H1 (cell line): ENCODE measurements around the gene RPL21. TPM values are rescaled to one million over a fixed set of nuclear protein-coding genes. Genes with fewer than 3 reads are reported as not detected.

Experiments
- CTCF ChIA-PET: fragments of 300-600 bp; sonication (Branson Sonifier 250); formaldehyde crosslinking; loops from one replicate; lab custom pipeline; 2021; ENCODE audit not compliant: partially characterized antibody; lab: Charles Lee
- POLR2A ChIA-PET: fragments of 300-600 bp; sonication (Branson Sonifier 250); formaldehyde crosslinking; loops from one replicate; lab custom pipeline; 2021; ENCODE audit warnings: inconsistent platforms; ENCODE audit not compliant: partially characterized antibody; lab: Charles Lee
- DNase-seq, 2 experiments: peaks; one replicate each; pipeline versions ENCODE4 v3.0.0 to v3.0.0-alpha.2; 2010 to 2022; ENCODE audit warnings: low spot score in 2 of 2, low read depth in 1 of 2, mixed read lengths in 1 of 2
- FAIRE-seq: peaks from 2 replicates; lab custom pipeline; 2011; peaks lifted over from hg19 to GRCh38; lab: Jason Lieb, UNC
- H2AFZ ChIP-seq: 2 replicates; pipeline ENCODE4 v1.8.1; 2012; ENCODE audit warnings: low read length, inconsistent platforms
- H2AK5ac ChIP-seq: 2 replicates; pipeline ENCODE4 v1.6.1; 2013; ENCODE audit warnings: low read depth, low read length
- H2BK120ac ChIP-seq: replicated peaks from 2 replicates; pipeline ENCODE3; 2013; ENCODE audit warnings: low read depth, low read length, inconsistent platforms
- H2BK12ac ChIP-seq: 2 replicates; pipeline ENCODE4 v1.6.1; 2013; ENCODE audit warnings: low read depth, low read length
- H2BK15ac ChIP-seq: 2 replicates; pipeline ENCODE4 v1.6.1; 2013; ENCODE audit warnings: low read length
- H2BK20ac ChIP-seq: 2 replicates; pipeline ENCODE4 v1.6.1; 2013; ENCODE audit warnings: low read length
- H2BK5ac ChIP-seq: 2 replicates; pipeline ENCODE4 v1.6.1; 2013; ENCODE audit warnings: low read depth, low read length
- H3K14ac ChIP-seq: 2 replicates; pipeline ENCODE4 v1.6.1; 2013; ENCODE audit warnings: inconsistent platforms; ENCODE audit not compliant: insufficient read length
- H3K18ac ChIP-seq: 2 replicates; pipeline ENCODE4 v1.6.1; 2013; ENCODE audit warnings: low read length; ENCODE audit errors: extremely low read depth
- H3K23ac ChIP-seq: 2 replicates; pipeline ENCODE4 v1.6.1; 2013; ENCODE audit warnings: inconsistent platforms; ENCODE audit not compliant: insufficient read length
- H3K23me2 ChIP-seq: 2 replicates; pipeline ENCODE4 v1.6.1; 2013; ENCODE audit warnings: low read depth, low read length
- H3K27ac ChIP-seq: 2 replicates; pipeline ENCODE4 v1.6.1; 2011; ENCODE audit warnings: low read depth, low read length, inconsistent platforms
- H3K27me3 ChIP-seq, 4 experiments: replicated peaks in 1 of 4; 1 replicate in 1 of 4; 2 replicates in 3 of 4; pipeline versions ENCODE4 v1.6.1 to v1.8.1; 2011 to 2013; ENCODE audit warnings: low read length in 3 of 4, mild to moderate bottlenecking in 3 of 4, inconsistent platforms in 2 of 4, mixed read lengths in 2 of 4, moderate library complexity in 1 of 4; ENCODE audit not compliant: control insufficient read depth in 3 of 4, insufficient read depth in 3 of 4; ENCODE audit errors: extremely low read depth in 1 of 4
- H3K36me3 ChIP-seq, 4 experiments: 2 replicates each; pipeline versions ENCODE4 v1.6.1 to v1.8.1; 2011 to 2013; ENCODE audit warnings: mild to moderate bottlenecking in 4 of 4, low read length in 3 of 4, moderate library complexity in 2 of 4, control low read depth in 1 of 4, inconsistent platforms in 1 of 4; ENCODE audit not compliant: insufficient read depth in 4 of 4, control insufficient read depth in 2 of 4
- H3K4ac ChIP-seq: replicated peaks from 2 replicates; pipeline ENCODE3; 2013; ENCODE audit warnings: low read length, low read depth, mixed read lengths, inconsistent platforms; ENCODE audit not compliant: insufficient read length
- H3K4me1 ChIP-seq, 4 experiments: replicated peaks in 1 of 4; 1 replicate in 1 of 4; 2 replicates in 3 of 4; pipeline versions ENCODE4 v1.6.1 to v1.8.1; 2011 to 2013; ENCODE audit warnings: low read length in 3 of 4, inconsistent platforms in 2 of 4, mixed read lengths in 1 of 4; ENCODE audit not compliant: insufficient read depth in 4 of 4, control insufficient read depth in 3 of 4
- H3K4me2 ChIP-seq, 2 experiments: 2 replicates each; pipeline versions ENCODE4 v1.6.1 to v1.8.1; 2011 to 2013; ENCODE audit warnings: low read depth in 2 of 2, low read length in 2 of 2, control low read depth in 1 of 2, inconsistent platforms in 1 of 2, mild to moderate bottlenecking in 1 of 2; ENCODE audit not compliant: insufficient read depth in 1 of 2
- H3K4me3 ChIP-seq, 4 experiments: fragments of 200-600, 300-600 bp in 1 of 4; sonication (generic), shearing (Covaris generic), sonication (Bioruptor Twin) in 1 of 4; 2 replicates each; pipeline versions ENCODE4 v1.5.1 to v1.8.1; 2011 to 2016; ENCODE audit warnings: low read length in 4 of 4, low read depth in 3 of 4, control low read depth in 2 of 4, inconsistent platforms in 2 of 4, mild to moderate bottlenecking in 2 of 4, mixed read lengths in 1 of 4, moderate library complexity in 1 of 4; ENCODE audit not compliant: insufficient read depth in 2 of 4; ENCODE audit errors: extremely low read depth in 1 of 4
- H3K56ac ChIP-seq: replicated peaks from 2 replicates; pipeline ENCODE3; 2013; ENCODE audit warnings: low read depth, mild to moderate bottlenecking, mixed read lengths, low read length, inconsistent platforms; ENCODE audit not compliant: insufficient read length
- H3K79me1 ChIP-seq: 2 replicates; pipeline ENCODE4 v1.6.1; 2013; ENCODE audit warnings: low read depth, low read length, control low read depth
- H3K79me2 ChIP-seq, 2 experiments: 2 replicates each; pipeline versions ENCODE4 v1.6.1 to v1.8.1; 2012 to 2013; ENCODE audit warnings: low read length in 2 of 2, mild to moderate bottlenecking in 2 of 2, inconsistent platforms in 1 of 2; ENCODE audit not compliant: insufficient read depth in 2 of 2, control insufficient read depth in 1 of 2
- H3K9ac ChIP-seq, 4 experiments: replicated peaks in 1 of 4; 1 replicate in 1 of 4; 2 replicates in 3 of 4; pipeline versions ENCODE4 v1.6.1 to v1.8.1; 2011 to 2013; ENCODE audit warnings: low read depth in 3 of 4, low read length in 3 of 4, control low read depth in 2 of 4, mild to moderate bottlenecking in 2 of 4, moderate library complexity in 2 of 4, inconsistent platforms in 1 of 4; ENCODE audit errors: extremely low read depth in 1 of 4
- H3K9me3 ChIP-seq, 2 experiments: 2 replicates each; pipeline versions ENCODE4 v1.6.1 to v1.8.1; 2012 to 2013; ENCODE audit warnings: mild to moderate bottlenecking in 2 of 2, moderate library complexity in 2 of 2, control low read depth in 1 of 2, inconsistent platforms in 1 of 2, low read depth in 1 of 2, low read length in 1 of 2, mixed read lengths in 1 of 2; ENCODE audit not compliant: insufficient read depth in 2 of 2
- H4K20me1 ChIP-seq, 2 experiments: replicated peaks in 1 of 2; 2 replicates each; pipeline versions ENCODE3 to v1.8.1; 2011 to 2013; ENCODE audit warnings: inconsistent platforms in 2 of 2, low read length in 2 of 2, mild to moderate bottlenecking in 1 of 2; ENCODE audit not compliant: insufficient read depth in 2 of 2, control insufficient read depth in 1 of 2
- H4K5ac ChIP-seq: 2 replicates; pipeline ENCODE4 v1.6.1; 2013; ENCODE audit warnings: low read length, low read depth, mixed read lengths, inconsistent platforms; ENCODE audit not compliant: insufficient read length
- H4K8ac ChIP-seq: 2 replicates; pipeline ENCODE4 v1.8.0; 2013; ENCODE audit warnings: mild to moderate bottlenecking, moderate library complexity, low read length, inconsistent platforms; ENCODE audit not compliant: insufficient read depth; ENCODE audit errors: extremely low read depth
- H4K91ac ChIP-seq: replicated peaks from 2 replicates; pipeline ENCODE3; 2013; ENCODE audit warnings: low read length, mixed read lengths, inconsistent platforms; ENCODE audit not compliant: insufficient read length
- POLR2A ChIP-seq, 2 experiments: IDR thresholded peaks; 1 replicate in 1 of 2; 2 replicates in 1 of 2; pipeline ENCODE4 v1.6.1; 2011; ENCODE audit warnings: low read depth in 2 of 2, low read length in 2 of 2, mild to moderate bottlenecking in 2 of 2; ENCODE audit errors: control extremely low read depth in 1 of 2
- POLR2AphosphoS5 ChIP-seq: IDR thresholded peaks from 2 replicates; pipeline ENCODE4 v1.6.1; 2011; ENCODE audit warnings: low read depth, low read length
- TAF7 ChIP-seq: optimal IDR thresholded peaks from 2 replicates; pipeline ENCODE3; 2011; ENCODE audit warnings: low read depth, mild to moderate bottlenecking, inconsistent platforms, low read length, moderate library complexity, borderline replicate concordance
- WGBS, 2 experiments: shearing (Covaris generic) in 1 of 2; methylation state at CpG; one replicate each; pipeline versions ENCODE4 v1.1.6 to v1.1.7; 2013 to 2015; ENCODE audit warnings: low lambda C conversion rate in 2 of 2, mixed read lengths in 2 of 2, inconsistent platforms in 1 of 2, low coverage in 1 of 2, missing lambda C conversion rate in 1 of 2; ENCODE audit not compliant: insufficient replicate concordance in 2 of 2, insufficient coverage in 1 of 2, insufficient read length in 1 of 2; ENCODE audit errors: extremely low coverage in 1 of 2, missing lambda C conversion rate in 1 of 2; 5-methylcytosine and 5-hydroxymethylcytosine counted together
- polyA plus RNA-seq, 7 experiments: library from polyadenylated mRNA; depleted of rRNA in 3 of 7; stranded (reverse) in 5 of 7; unstranded in 2 of 7; fragments of >200 nt in 5 of 7; fragments of 200-250 nt in 2 of 7; gene quantifications; 1 replicate in 5 of 7; 2 replicates in 1 of 7; 4 replicates in 1 of 7; pipeline versions ENCODE4 v1.2.1 to v1.2.3, GENCODE V29; 2011 to 2013; ENCODE audit warnings: missing spikeins in 2 of 7, mixed read lengths in 2 of 7
- total RNA-seq: library from RNA; stranded (reverse); fragmentation: NEBNext Ultra II Directional; extraction: Animal tissue kit (Norgen Biotek cat#: 25700); gene quantifications from 2 replicates; pipeline ENCODE4 v1.2.1, GENCODE V29; 2021

RPL21 gene
- total and polyA plus RNA-seq, 2 of the 8 experiments (the other 6 are each of a cell fraction or from before 2014, with no cell fraction given), result 624 to 1,283 TPM

GRCh38 chr13:27259831-27260230 is 8.5 kb downstream of the RPL21 start:
- CTCF ChIA-PET, result no interaction called here
- FAIRE-seq, result no peak

More at GRCh38 chr13:27259831-27260230, 8.5 kb downstream of the RPL21 start:
- Histone ChIP-seq H2BK12ac (no peak overlapping the region), H3K27me3 (no peaks in the 10 kb centered on the region), H3K4ac (no peak overlapping the region), H2BK5ac (no peak overlapping the region), H2BK15ac (no peak overlapping the region), H3K56ac (no peak overlapping the region), H2AFZ (no peak overlapping the region), H4K20me1 (peaks cover 3 to 6% of the 10 kb centered on the region in 2 experiments), H3K9ac (no peak overlapping the region), H3K36me3 (peaks cover 7 to 48% (median 33%) of the 10 kb centered on the region in 4 experiments), H4K8ac (no peak overlapping the region), H3K23me2 (no peaks in the 10 kb centered on the region), H3K4me1 (peaks cover 0 to 2% (median under 1%) of the 10 kb centered on the region in 4 experiments; a peak in 4 of 7 replicates), H4K91ac (no peak overlapping the region), H3K79me2 (peaks cover 0 to 12% of the 10 kb centered on the region in 2 experiments; a peak in 2 of 4 replicates), H4K5ac (no peak overlapping the region), H2AK5ac (no peak overlapping the region), H2BK20ac (no peak overlapping the region), H3K9me3 (no peaks in the 10 kb centered on the region), H3K14ac (no peak overlapping the region), H3K23ac (no peak overlapping the region), H3K18ac (no peak overlapping the region), H3K27ac (no peak overlapping the region), H3K79me1 (no peaks in the 10 kb centered on the region), H3K4me3 (no peak overlapping the region), H2BK120ac (no peak overlapping the region), H3K4me2 (no peak overlapping the region)
- 100% methylated on average over 2 of the region's 2 CpGs; no CpG with 5 or more reads in 1 of the 2 experiments for WGBS, 2 experiments
- POLR2A ChIA-PET, result interaction anchor here (1.0 to 8.3 kb wide), 8 partner anchors 9 to 88 kb away, joined by 3 to 197 read pairs (median 5); partner anchors contain the start of genes RASL11A, RPL21 and USP12
- TF ChIP-seq POLR2AphosphoS5, result peak; percentile 61
- peak in 1 of 2 experiments; percentile 48; a peak in 1 of 3 replicates for TF ChIP-seq POLR2A (IDR thresholded peaks at IDR 0.05; ENCODE audit: control extremely low read depth in 1 of 2, low read depth in 2 of 2, low read length in 2 of 2)
- TF ChIP-seq TAF7, result no peak
- no peak for DNase-seq
